Ovary (tissue), 9 donors: Measurements from ENCODE around the gene ACAP1. TPM values are rescaled to one million over a fixed set of nuclear protein-coding genes. Genes with fewer than 3 reads are reported as not detected.

Experiments used
- DNase-seq, 5 donors: peaks; one replicate each; pipeline ENCODE4 v3.0.0-alpha.2; 2019 to 2020
- H3K27ac ChIP-seq, 2 donors: fragments of 200-600 bp; one replicate each; pipeline versions ENCODE4 v1.5.1 to v1.8.0; 2019 to 2022
- H3K27me3 ChIP-seq: fragments of 200-600 bp; one replicate; pipeline ENCODE4 v1.8.0; 2022
- H3K36me3 ChIP-seq: fragments of 200-600 bp; sonication (generic); one replicate; pipeline ENCODE4 v1.5.1; 2019
- H3K4me1 ChIP-seq: one replicate; pipeline ENCODE4 v1.8.1; 2013; ENCODE audit warnings: mild to moderate bottlenecking, moderate library complexity; ENCODE audit not compliant: insufficient read depth
- H3K4me3 ChIP-seq: fragments of 200-600 bp; sonication (generic); one replicate; pipeline ENCODE4 v1.5.1; 2017
- H3K9me3 ChIP-seq, 2 donors: fragments of 200-600 bp in 1 of 2; sonication (generic) in 1 of 2; one replicate each; pipeline versions ENCODE4 v1.5.1 to v1.8.1; 2013 to 2019; ENCODE audit warnings: mild to moderate bottlenecking in 1 of 2, moderate library complexity in 1 of 2
- EP300 ChIP-seq: sonication (generic); formaldehyde crosslinking; IDR thresholded peaks from one replicate; pipeline ENCODE4 v1.6.1; 2017; ENCODE audit warnings: antibody characterized with exemption
- POLR2A ChIP-seq: fragments of 450-650 bp; IDR thresholded peaks from one replicate; pipeline ENCODE4 v1.6.1; 2017; ENCODE audit warnings: antibody characterized with exemption, mild to moderate bottlenecking, moderate library complexity
- WGBS, 3 donors: extraction: QIAGEN DNeasy Blood & Tissue Kit in 1 of 3; methylation state at CpG; one replicate each; pipeline versions ENCODE4 v1.1.5 to v1.1.7; 2013 to 2017; 5-methylcytosine and 5-hydroxymethylcytosine counted together
- intact Hi-C, 4 donors: fragments of 100-400 bp; cut with DNase I; formaldehyde crosslinking; loops; one replicate each; pipeline versions ENCODE4 v1.11.0 to v1.15.1; 2022 to 2023
- polyA plus RNA-seq, 2 donors: library from polyadenylated mRNA; stranded (reverse); fragments of 200-250 nt in 1 of 2; fragments of 350-450 nt in 1 of 2; fragmentation: Illumina TruSeq in 1 of 2; extraction: RNeasy Lipid Tissue Mini Kit (QIAGEN cat#74804) in 1 of 2; gene quantifications; one replicate each; pipeline ENCODE4 v1.2.3, GENCODE V29; 2013 to 2014
- total RNA-seq, 7 donors: library from RNA; depleted of rRNA in 2 of 7; stranded (reverse); fragments of >200 nt in 2 of 7; fragmentation: NEBNext Ultra II Directional in 3 of 7; extraction: Animal tissue kit (Norgen Biotek cat#: 25700) in 3 of 7; gene quantifications; one replicate each; pipeline versions ENCODE4 v1.1.0 to v1.2.4, GENCODE V29; 2016 to 2023
- TF ChIP-seq, protein P1 (sequence below), 3 donors: fragments of 450-650 bp in 2 of 3; fragments of 200-600 bp in 1 of 3; IDR thresholded peaks; one replicate each; pipeline versions ENCODE4 v1.5.1 to v1.8.0; 2016 to 2022; ENCODE audit warnings: antibody characterized with exemption in 3 of 3, mild to moderate bottlenecking in 1 of 3
- donor health status: DM: no; HTN: no; CAD: no; lungs with moderate emphysema.
- donor health status: DM: no; HTN: no; CAD: no.
- donor health status: Bipolar disorder and iron deficiency.
- donor health status: DM: yes; HTN: yes; CAD: no.
- donor health status: DM: no; HTN: no; CAD: no.
- donor health status: DM: yes; HTN: yes; CAD: no.

The ACAP1 gene
- total and polyA plus RNA-seq, 9 donors = 1.9 to 9.4 (median 5.5) TPM

DNA sequence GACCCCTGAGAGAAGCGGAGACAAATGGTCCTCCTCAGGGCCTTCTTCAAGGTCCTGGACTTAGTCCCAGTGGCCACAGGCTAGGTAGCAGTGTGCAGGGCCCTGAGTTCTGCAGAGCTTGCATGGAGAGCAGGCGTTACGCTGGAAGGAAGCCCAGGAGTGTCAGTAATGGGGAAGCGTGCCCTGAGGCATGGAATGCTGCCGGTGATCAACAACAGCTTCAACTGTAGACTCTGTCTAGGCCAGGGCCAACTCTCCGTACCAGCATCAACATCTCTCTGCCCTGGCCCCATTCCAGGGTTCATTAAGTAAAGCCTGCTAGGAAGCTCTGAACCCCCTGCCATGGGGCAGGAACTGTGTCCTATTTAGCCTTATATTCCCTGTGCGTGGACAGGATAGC, 44.0 kb downstream of the ACAP1 start:
- H3K9me3 ChIP-seq = no peaks in the 10 kb centered on the region
- peaks cover 19% of the 10 kb centered on the region for H3K4me1 ChIP-seq
- peak; percentile 54 to 73 (median 67) for DNase-seq
- 12 to 20% (median 14%) methylated on average over 7 of the region's 7 CpGs for WGBS, 3 donors
- no peaks in the 10 kb centered on the region for H3K27me3 ChIP-seq
- TF ChIP-seq, protein P1, sequence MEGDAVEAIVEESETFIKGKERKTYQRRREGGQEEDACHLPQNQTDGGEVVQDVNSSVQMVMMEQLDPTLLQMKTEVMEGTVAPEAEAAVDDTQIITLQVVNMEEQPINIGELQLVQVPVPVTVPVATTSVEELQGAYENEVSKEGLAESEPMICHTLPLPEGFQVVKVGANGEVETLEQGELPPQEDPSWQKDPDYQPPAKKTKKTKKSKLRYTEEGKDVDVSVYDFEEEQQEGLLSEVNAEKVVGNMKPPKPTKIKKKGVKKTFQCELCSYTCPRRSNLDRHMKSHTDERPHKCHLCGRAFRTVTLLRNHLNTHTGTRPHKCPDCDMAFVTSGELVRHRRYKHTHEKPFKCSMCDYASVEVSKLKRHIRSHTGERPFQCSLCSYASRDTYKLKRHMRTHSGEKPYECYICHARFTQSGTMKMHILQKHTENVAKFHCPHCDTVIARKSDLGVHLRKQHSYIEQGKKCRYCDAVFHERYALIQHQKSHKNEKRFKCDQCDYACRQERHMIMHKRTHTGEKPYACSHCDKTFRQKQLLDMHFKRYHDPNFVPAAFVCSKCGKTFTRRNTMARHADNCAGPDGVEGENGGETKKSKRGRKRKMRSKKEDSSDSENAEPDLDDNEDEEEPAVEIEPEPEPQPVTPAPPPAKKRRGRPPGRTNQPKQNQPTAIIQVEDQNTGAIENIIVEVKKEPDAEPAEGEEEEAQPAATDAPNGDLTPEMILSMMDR (IDR thresholded peaks at IDR 0.05) = no peak
- TF ChIP-seq EP300 (no peak), POLR2A (no peak)
- H3K27ac ChIP-seq = peak overlapping the region in 1 of 2 donors; percentile 46
- H3K4me3 ChIP-seq = peak overlapping the region; percentile 43
- intact Hi-C loops = no loop called here
- no peaks in the 10 kb centered on the region for H3K36me3 ChIP-seq

DNA sequence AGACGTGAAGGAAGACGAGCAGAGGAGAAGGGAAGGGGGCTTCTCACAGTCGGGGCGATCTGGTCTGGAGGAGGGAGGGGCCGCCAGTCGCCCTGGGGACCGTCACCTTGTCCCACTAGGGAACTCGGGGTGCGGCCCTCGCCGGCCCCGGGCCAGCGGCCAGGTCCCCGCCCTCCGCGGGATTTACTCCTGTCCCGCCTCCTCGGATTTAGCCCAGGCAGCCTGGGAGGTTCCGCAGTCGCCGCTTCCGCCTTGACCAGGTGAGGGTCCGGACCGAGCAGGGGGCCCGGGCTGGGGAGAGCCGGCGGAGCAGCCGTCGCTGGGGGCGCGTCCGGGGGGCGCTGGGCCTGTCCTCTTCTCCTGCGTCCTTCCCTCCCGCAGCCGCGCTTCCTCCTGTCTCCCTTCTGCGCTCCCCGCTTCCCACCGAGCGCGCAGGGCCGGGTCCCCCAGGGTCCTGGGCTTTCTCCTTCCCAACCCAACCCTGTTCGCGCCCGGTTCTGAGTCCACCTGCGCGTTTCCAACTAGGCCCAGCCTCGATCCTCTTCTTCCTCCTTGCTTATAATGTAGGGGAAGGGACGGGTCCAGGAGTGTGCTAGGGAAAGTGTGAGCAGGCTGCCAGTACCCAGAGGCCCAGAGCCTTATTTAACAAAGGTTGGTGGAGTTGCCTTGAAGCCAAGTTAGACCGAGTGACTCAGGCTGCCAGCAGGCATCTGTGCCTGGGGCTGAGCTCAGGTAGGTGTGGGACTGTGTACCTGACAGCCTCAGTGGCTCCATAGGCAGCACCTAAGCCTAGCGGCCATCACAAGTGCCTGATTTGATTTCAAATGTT, 44.7 kb downstream of the ACAP1 start, which contains the start of gene TNK1:
Gene TNK1 (plus strand): TSS at position 235 of the 829 bp plus-strand sequence. CDS start 1,838 bp downstream, outside the sequence.
- peak; percentile 67 to 77 (median 68) for DNase-seq
- Histone ChIP-seq H3K9me3 (no peaks in the 10 kb centered on the region), H3K36me3 (no peaks in the 10 kb centered on the region), H3K4me1 (peaks cover 19% of the 10 kb centered on the region), H3K27me3 (no peaks in the 10 kb centered on the region), H3K4me3 (peak within 1 kb of the TSS; percentile 43), H3K27ac (peak within 1 kb of the TSS in 1 of 2 donors; percentile 46)
- WGBS, 3 donors = 1 to 5% (median 4%) methylated on average over 44 to 52 of the region's 52 CpGs
- TF ChIP-seq POLR2A (peak; percentile 55), EP300 (no peak)
- intact Hi-C loops = no loop called here

DNA sequence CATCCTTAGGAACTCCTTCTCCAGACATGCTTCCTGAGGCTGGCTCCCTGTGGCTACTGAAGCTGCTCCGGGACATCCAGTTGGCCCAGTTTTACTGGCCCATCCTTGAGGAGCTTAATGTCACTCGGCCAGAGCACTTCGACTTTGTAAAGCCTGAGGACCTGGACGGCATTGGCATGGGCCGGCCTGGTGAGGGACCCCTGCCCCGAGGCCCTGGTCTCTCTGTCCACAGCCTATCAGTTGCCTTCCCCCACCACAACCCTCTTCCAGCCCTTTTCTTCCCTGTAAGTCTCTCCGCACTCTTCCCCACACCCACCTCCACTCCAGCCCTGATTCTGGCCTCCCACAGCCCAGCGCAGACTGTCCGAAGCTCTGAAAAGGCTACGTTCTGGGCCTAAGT, 46.6 kb downstream of the ACAP1 start:
- Histone ChIP-seq H3K27ac (no peak overlapping the region), H3K4me1 (peaks cover 19% of the 10 kb centered on the region), H3K36me3 (no peaks in the 10 kb centered on the region), H3K9me3 (no peaks in the 10 kb centered on the region), H3K4me3 (no peak overlapping the region), H3K27me3 (no peaks in the 10 kb centered on the region)
- 86 to 94% (median 87%) methylated on average over 10 of the region's 10 CpGs for WGBS, 3 donors
- intact Hi-C loops = no loop called here
- TF ChIP-seq, protein P1 (IDR thresholded peaks at IDR 0.05) = no peak
- TF ChIP-seq EP300 = no peak
- TF ChIP-seq POLR2A = no peak
- no peak for DNase-seq

DNA sequence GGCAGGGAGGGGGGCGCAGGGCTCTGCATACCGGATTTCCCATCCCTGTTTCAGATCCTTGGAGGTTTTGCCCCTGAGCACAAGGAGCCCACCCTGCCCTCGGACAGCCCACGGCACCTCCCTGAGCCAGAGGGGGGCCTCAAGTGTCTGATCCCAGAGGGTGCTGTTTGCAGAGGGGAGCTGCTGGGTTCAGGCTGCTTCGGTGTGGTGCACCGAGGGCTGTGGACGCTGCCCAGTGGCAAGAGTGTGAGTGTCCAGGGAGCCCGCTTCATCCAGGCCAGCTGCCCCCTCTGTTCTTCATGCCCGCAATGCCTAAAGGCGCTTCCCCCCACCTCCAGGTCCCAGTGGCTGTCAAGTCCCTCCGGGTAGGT, 47.0 kb downstream of the ACAP1 start:
- Histone ChIP-seq H3K4me3 (peak overlapping the region; percentile 20), H3K27ac (peak overlapping the region in 1 of 2 donors; percentile 32), H3K4me1 (peaks cover 19% of the 10 kb centered on the region), H3K36me3 (no peaks in the 10 kb centered on the region), H3K9me3 (no peaks in the 10 kb centered on the region), H3K27me3 (no peaks in the 10 kb centered on the region)
- DNase-seq = peak in 1 of 5 donors; percentile 50
- TF ChIP-seq, protein P1 (IDR thresholded peaks at IDR 0.05) = no peak
- no peak for TF ChIP-seq POLR2A
- TF ChIP-seq EP300 = no peak
- WGBS, 3 donors = 51 to 78% (median 66%) methylated on average over 7 to 11 of the region's 11 CpGs
- intact Hi-C loops = no loop called here
